Mesothelial cell of epicardium (in vitro differentiated cells): Measurements from ENCODE around the gene DAAM2. TPM values are rescaled to one million over a fixed set of nuclear protein-coding genes. Genes with fewer than 3 reads are reported as not detected.

Experiments
- DNase-seq, 2 experiments: peaks; one replicate each; pipeline ENCODE4 v3.0.0; 2021; ENCODE audit warnings: low spot score in 2 of 2; ENCODE audit not compliant: unreplicated experiment in 2 of 2
- H3K27ac Mint-ChIP-seq: 2 replicates; pipeline ENCODE4 v1.8.0; 2021; ENCODE audit warnings: mixed read lengths
- H3K27me3 Mint-ChIP-seq: 2 replicates; pipeline ENCODE4 v1.8.0; 2021; ENCODE audit warnings: low read depth, mixed read lengths
- H3K36me3 Mint-ChIP-seq: 2 replicates; pipeline ENCODE4 v1.8.0; 2021; ENCODE audit warnings: mixed read lengths
- H3K4me1 Mint-ChIP-seq: 2 replicates; pipeline ENCODE4 v1.8.0; 2021; ENCODE audit warnings: mixed read lengths
- H3K4me3 Mint-ChIP-seq: 2 replicates; pipeline ENCODE4 v1.8.0; 2021; ENCODE audit warnings: mild to moderate bottlenecking, moderate library complexity, mixed read lengths
- H3K9me3 Mint-ChIP-seq: 2 replicates; pipeline ENCODE4 v1.8.0; 2021; ENCODE audit warnings: mixed read lengths
- total RNA-seq: library from RNA; stranded (reverse); gene quantifications from 3 replicates; pipeline ENCODE4 v1.2.1, GENCODE V29; 2021
- TF ChIP-seq, protein P1 (sequence below): fragments of 200-600 bp; sonication (generic); IDR thresholded peaks from one replicate; pipeline ENCODE4 v1.5.0; 2021; ENCODE audit warnings: antibody characterized with exemption; ENCODE audit not compliant: unreplicated experiment

The DAAM2 gene
- total RNA-seq, 1 donor from 2014 or later = 13.7 TPM

- no peak for DNase-seq
- Mint-ChIP-seq H3K27me3 (peaks cover 13% of the 10 kb centered on the region), H3K4me3 (no peak overlapping the region), H3K36me3 (no peaks in the 10 kb centered on the region), H3K9me3 (no peaks in the 10 kb centered on the region), H3K4me1 (peaks cover 6% of the 10 kb centered on the region), H3K27ac (no peak overlapping the region)
- TF ChIP-seq, protein P1, sequence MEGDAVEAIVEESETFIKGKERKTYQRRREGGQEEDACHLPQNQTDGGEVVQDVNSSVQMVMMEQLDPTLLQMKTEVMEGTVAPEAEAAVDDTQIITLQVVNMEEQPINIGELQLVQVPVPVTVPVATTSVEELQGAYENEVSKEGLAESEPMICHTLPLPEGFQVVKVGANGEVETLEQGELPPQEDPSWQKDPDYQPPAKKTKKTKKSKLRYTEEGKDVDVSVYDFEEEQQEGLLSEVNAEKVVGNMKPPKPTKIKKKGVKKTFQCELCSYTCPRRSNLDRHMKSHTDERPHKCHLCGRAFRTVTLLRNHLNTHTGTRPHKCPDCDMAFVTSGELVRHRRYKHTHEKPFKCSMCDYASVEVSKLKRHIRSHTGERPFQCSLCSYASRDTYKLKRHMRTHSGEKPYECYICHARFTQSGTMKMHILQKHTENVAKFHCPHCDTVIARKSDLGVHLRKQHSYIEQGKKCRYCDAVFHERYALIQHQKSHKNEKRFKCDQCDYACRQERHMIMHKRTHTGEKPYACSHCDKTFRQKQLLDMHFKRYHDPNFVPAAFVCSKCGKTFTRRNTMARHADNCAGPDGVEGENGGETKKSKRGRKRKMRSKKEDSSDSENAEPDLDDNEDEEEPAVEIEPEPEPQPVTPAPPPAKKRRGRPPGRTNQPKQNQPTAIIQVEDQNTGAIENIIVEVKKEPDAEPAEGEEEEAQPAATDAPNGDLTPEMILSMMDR = no peak
Observed at GRCh38 chr6:39932386-39932910, 140.3 kb downstream of the DAAM2 start.

DNA sequence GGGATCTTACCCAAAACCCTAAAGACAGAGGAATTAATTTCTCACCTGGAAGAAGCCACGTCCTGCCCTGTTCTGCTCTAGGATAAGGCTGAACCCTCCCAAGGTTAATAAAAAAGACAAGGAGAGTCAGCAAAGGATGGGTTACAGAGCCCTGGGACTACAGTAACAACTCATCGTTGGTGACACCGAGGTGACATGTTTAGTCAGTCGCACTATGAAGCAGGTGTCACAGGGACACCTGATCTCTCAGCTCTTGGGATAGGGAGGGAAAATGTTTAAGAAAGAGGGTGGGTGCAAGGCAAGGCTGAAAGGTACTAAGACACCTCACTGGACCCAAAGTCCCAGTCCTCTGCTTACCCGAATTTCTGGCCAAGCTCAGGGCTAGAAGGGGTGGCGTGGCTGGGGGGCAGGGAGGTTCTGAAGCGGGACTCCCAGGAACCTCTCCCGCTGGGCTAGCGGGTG, 141.5 kb downstream of the DAAM2 start:
- Mint-ChIP-seq H3K36me3 (no peaks in the 10 kb centered on the region), H3K9me3 (no peaks in the 10 kb centered on the region), H3K27ac (no peak overlapping the region), H3K4me3 (peak overlapping the region; percentile 81), H3K4me1 (peaks cover 7% of the 10 kb centered on the region), H3K27me3 (peaks cover 17% of the 10 kb centered on the region)
- DNase-seq = no peak
- TF ChIP-seq, protein P1 = no peak

DNA sequence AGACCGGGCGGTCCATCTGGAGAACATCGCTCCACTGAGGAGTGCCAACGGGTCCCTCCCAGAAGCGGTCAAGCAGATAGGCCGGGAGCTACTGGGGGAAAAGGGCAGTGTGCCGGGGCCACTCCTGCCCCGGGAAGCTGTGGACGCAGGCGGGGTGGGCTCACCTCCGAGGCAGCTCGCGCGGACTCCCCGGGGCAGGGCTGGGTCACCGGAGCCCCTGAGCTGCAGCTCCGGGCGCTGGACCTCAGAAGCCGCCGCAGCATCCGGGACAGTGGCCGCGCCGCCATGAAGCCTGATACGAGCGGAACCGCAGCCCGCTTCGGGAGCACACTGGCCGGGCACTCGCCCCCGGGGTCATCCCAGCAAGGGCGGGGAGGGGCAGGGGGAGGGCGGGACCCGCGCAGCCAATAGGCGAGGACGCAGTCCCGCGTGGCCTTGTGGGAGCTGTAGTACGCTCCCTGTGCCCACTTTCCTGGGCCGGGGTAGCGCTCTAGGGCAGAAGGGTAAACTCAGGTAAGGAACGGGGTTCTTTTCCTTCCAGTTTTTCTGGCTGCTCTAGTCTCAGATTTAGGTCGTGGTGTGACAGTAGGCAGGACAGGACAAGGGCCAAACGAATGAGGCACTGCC, 142.1 kb downstream of the DAAM2 start, which contains the start of gene MOCS1:
TSS of gene MOCS1 (minus strand) at position 332 of the 627 bp plus-strand sequence. CDS start at position 287, 45 bp downstream.
- Mint-ChIP-seq H3K9me3 (no peaks in the 10 kb centered on the region), H3K36me3 (no peaks in the 10 kb centered on the region)
- peak in 1 of 2 experiments; percentile 45 for DNase-seq

GRCh38 chr6:39935241-39935640, 143.1 kb downstream of the DAAM2 start:
- H3K4me1 Mint-ChIP-seq = peaks cover 13% of the 10 kb centered on the region
- no peak overlapping the region for H3K27ac Mint-ChIP-seq
- peaks cover 17% of the 10 kb centered on the region for H3K27me3 Mint-ChIP-seq
- TF ChIP-seq, protein P1 = no peak
- no peak overlapping the region for H3K4me3 Mint-ChIP-seq
- no peak for DNase-seq
- H3K9me3 Mint-ChIP-seq = no peaks in the 10 kb centered on the region
- H3K36me3 Mint-ChIP-seq = no peaks in the 10 kb centered on the region

More for the DNA sequence above, 142.1 kb downstream of the DAAM2 start, which contains the start of gene MOCS1:
- Mint-ChIP-seq H3K4me3 (peak within 1 kb of the TSS; percentile 81), H3K4me1 (peaks cover 13% of the 10 kb centered on the region), H3K27ac (no peak within 1 kb of the TSS), H3K27me3 (peaks cover 17% of the 10 kb centered on the region)
- TF ChIP-seq, protein P1 = no peak

- no peak overlapping the region for H3K27ac Mint-ChIP-seq
- no peak for DNase-seq
- no peak overlapping the region for H3K4me3 Mint-ChIP-seq
- H3K9me3 Mint-ChIP-seq = no peaks in the 10 kb centered on the region
- TF ChIP-seq, protein P1 = no peak
- H3K4me1 Mint-ChIP-seq = peaks cover 13% of the 10 kb centered on the region
- H3K27me3 Mint-ChIP-seq = peaks cover 17% of the 10 kb centered on the region
- no peaks in the 10 kb centered on the region for H3K36me3 Mint-ChIP-seq
Observed at GRCh38 chr6:39936857-39937256, 144.7 kb downstream of the DAAM2 start.
